ENCODE data around the gene HNF4A. TPM values are rescaled to one million over a fixed set of nuclear protein-coding genes. Genes with fewer than 3 reads are reported as not detected.

The HNF4A gene
- total and polyA plus RNA-seq, 2 experiments from 2014 or later: 0.09 TPM; not detected in 1

GRCh38 chr20:44382641-44383040 is 27.1 kb downstream of the HNF4A start:
- no peaks in the 10 kb centered on the region for H3K9me3 ChIP-seq (ENCODE audit: low read depth)
- no peak overlapping the region for H3K4me3 ChIP-seq
- no peak overlapping the region for H3K27ac ChIP-seq
- no peak for TF ChIP-seq CTCF (IDR thresholded peaks at IDR 0.05; ENCODE audit: low read depth, low read length)
- H3K27me3 ChIP-seq: no peaks in the 10 kb centered on the region
- H3K36me3 ChIP-seq: no peaks in the 10 kb centered on the region
- DNase-seq (ENCODE audit: low read depth in 1 of 2, low spot score in 1 of 2): no peak
- no peaks in the 10 kb centered on the region for H3K4me1 ChIP-seq (ENCODE audit: low read depth)

DNA sequence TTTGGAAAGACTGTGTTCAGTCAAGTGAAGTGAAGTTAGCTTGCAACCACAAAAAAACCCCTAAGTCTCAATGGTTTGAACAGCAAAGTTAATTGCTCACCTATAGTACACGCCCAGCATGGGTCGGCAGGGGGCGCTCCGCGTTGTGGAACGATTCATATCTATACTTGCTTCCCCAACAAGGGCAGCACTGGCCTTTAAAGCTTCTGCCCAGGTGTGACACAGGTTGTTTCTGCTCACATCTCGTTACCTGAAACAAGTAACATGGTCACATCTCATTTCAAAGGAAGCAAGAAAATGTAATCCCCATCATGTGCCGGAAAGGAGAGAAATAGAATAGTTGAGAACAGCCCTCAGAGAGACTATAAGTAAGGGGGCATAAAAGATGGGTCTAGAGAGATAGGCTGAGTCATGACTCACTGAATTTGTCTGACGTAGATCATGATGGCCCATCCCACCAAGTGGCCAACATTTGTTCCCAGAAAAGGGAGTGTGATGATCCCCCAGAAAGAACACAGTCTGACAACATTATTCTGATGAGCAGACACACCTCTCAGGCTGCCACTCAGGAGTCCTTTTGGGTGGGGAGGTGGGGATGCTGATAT is 29.0 kb downstream of the HNF4A start:
- H3K4me3 ChIP-seq: no peak overlapping the region
- H3K4me1 ChIP-seq (ENCODE audit: low read depth): no peaks in the 10 kb centered on the region
- no peaks in the 10 kb centered on the region for H3K9me3 ChIP-seq (ENCODE audit: low read depth)
- TF ChIP-seq CTCF (IDR thresholded peaks at IDR 0.05; ENCODE audit: low read depth, low read length): peak; percentile 94
- no peaks in the 10 kb centered on the region for H3K36me3 ChIP-seq
- no peaks in the 10 kb centered on the region for H3K27me3 ChIP-seq
- no peak overlapping the region for H3K27ac ChIP-seq
- DNase-seq (ENCODE audit: low read depth in 1 of 2, low spot score in 1 of 2): peak; percentile 68 to 84

- DNase-seq (ENCODE audit: low read depth in 1 of 2, low spot score in 1 of 2): peak; percentile 69 to 78
- no peak overlapping the region for H3K4me3 ChIP-seq
These were observed 33.0 kb downstream of the HNF4A start for GRCh38 chr20:44388466-44389023.

DNA sequence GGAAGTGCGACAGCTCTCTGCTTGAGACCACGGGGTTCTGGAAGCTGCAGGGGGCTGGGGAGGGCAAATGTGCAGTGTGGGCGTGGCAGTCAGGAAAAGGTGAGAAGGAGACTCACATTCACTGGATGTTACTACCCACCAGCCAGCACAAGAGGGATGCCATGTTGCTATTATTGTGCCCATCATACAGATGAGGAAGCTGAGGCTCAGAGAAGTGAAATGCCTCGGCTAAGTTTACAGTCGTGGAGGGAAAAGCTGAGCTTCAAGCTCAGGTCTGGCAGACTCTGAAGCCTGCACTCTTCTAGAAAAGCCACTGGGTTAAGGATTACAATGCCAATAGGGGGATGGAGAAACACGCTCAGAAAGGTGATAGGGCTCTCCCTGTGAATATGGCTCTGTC is 34.4 kb downstream of the HNF4A start:
- H3K4me3 ChIP-seq: no peak overlapping the region
- H3K9me3 ChIP-seq (ENCODE audit: low read depth): no peaks in the 10 kb centered on the region
- no peaks in the 10 kb centered on the region for H3K36me3 ChIP-seq
- DNase-seq (ENCODE audit: low read depth in 1 of 2, low spot score in 1 of 2): no peak
- TF ChIP-seq CTCF (IDR thresholded peaks at IDR 0.05; ENCODE audit: low read depth, low read length): no peak
- no peaks in the 10 kb centered on the region for H3K4me1 ChIP-seq (ENCODE audit: low read depth)
- H3K27ac ChIP-seq: no peak overlapping the region
- no peaks in the 10 kb centered on the region for H3K27me3 ChIP-seq

More at GRCh38 chr20:44388466-44389023, 33.0 kb downstream of the HNF4A start:
- H3K27me3 ChIP-seq: no peaks in the 10 kb centered on the region
- H3K36me3 ChIP-seq: no peaks in the 10 kb centered on the region
- H3K27ac ChIP-seq: no peak overlapping the region
- TF ChIP-seq CTCF (IDR thresholded peaks at IDR 0.05; ENCODE audit: low read depth, low read length): peak; percentile 87
- H3K9me3 ChIP-seq (ENCODE audit: low read depth): no peaks in the 10 kb centered on the region
- H3K4me1 ChIP-seq (ENCODE audit: low read depth): no peaks in the 10 kb centered on the region

DNA sequence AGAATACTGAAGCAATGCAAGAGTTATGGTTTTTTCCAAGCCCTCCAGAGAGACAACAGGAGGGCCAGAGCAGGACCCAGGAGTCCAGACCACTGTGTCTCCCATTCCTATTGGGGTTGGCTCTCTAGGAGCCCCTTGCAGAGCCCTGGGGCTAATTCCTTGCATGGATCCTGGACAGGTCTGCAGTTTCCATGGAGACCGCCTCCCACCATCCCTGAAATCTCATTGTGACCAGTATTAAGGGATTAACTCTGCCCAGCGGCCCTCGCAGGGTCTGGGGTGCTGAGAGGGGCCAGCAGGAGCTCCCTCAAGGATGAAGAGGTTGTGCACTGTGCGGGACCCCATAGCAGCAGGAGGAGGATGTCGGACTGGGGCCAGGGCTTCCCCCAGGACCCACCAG is 34.8 kb downstream of the HNF4A start:
- H3K27me3 ChIP-seq: no peaks in the 10 kb centered on the region
- H3K36me3 ChIP-seq: no peaks in the 10 kb centered on the region
- no peak for TF ChIP-seq CTCF (IDR thresholded peaks at IDR 0.05; ENCODE audit: low read depth, low read length)
- no peaks in the 10 kb centered on the region for H3K9me3 ChIP-seq (ENCODE audit: low read depth)
- no peak for DNase-seq (ENCODE audit: low read depth in 1 of 2, low spot score in 1 of 2)
- no peaks in the 10 kb centered on the region for H3K4me1 ChIP-seq (ENCODE audit: low read depth)
- H3K4me3 ChIP-seq: no peak overlapping the region
- H3K27ac ChIP-seq: no peak overlapping the region

Data from cardiac muscle cell (in vitro differentiated cells and primary cell).